Measurements from ENCODE around the gene MGAM2.
A peak's percentile ranks its signal among the peaks of the same experiment; 100 is the strongest.

DNA sequence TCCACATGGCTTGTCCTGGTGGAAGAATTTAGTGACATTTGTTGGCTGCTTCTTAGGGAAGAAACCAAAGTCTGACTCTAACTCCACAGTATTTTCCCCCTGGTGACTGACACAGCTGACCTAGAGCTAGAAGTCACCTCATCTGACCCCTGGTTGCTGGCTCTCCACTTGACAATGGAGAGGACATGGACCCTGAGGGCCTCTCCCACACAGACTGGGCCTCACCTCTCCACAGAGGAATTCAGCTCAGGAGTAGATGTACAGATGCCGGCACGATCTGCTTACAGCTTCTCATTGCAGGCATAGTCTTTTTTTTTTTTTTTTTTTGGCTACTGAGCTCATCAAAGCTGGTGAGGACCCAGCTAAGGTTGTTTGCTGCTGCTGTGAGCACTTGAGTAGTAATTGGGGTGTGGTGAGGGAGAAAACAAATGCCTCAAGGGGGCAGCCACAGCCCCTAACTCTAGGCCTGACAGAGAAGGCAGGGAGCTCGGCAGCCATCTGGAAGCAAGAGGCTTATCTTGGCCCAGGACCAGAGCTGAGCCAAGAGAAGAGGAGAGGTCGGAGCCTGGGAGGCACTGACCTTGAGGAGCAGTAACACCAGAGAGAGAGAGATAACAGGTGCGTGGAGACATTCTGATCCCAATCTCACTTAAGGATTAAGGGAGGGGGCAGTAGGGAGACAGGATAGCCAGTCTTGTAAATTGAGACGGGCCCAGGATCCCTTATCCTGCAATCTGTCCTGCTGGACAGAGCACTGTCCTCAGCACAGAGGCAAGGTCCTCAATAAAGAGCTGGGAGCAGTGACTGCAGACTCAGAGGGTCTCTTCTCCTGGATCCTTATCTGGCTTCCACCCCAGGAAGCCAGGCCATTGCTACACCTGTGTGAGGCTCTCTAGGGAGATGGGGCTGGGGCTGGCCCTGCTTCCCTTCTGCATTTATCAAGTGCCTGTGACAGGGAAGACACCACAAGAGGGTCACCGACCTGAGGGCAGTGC is 136.9 kb downstream of the MGAM2 start:
- TF ChIP-seq CTCF (conservative IDR thresholded peaks at IDR 0.05; ENCODE audit: low read depth in 2 of 2) (peak in 1 of 2 experiments; percentile 48; a peak in 2 of 4 replicates), POLR2AphosphoS5 (IDR thresholded peaks at IDR 0.05; ENCODE audit: low read depth) (no peak), CREB1 (CRISPR knock-in tag; IDR thresholded peaks at IDR 0.05; ENCODE audit: low read depth) (no peak), EZH2 (IDR thresholded peaks at IDR 0.05; ENCODE audit: low read depth, unreplicated experiment) (no peak), EZH2phosphoT487 (IDR thresholded peaks at IDR 0.05; ENCODE audit: unreplicated experiment) (no peak), NANOG (IDR thresholded peaks at IDR 0.05; ENCODE audit: borderline replicate concordance) (no peak), ZNF114 (CRISPR knock-in tag; IDR thresholded peaks at IDR 0.05) (no peak), STAT1 (IDR thresholded peaks at IDR 0.05; ENCODE audit: unreplicated experiment) (no peak), JUNB (IDR thresholded peaks at IDR 0.05; ENCODE audit: unreplicated experiment) (no peak), ZNF331 (CRISPR knock-in tag; IDR thresholded peaks at IDR 0.05; ENCODE audit: low read depth) (no peak), ZNF462 (CRISPR knock-in tag; IDR thresholded peaks at IDR 0.05) (no peak)
- TF ChIP-seq, protein P1, sequence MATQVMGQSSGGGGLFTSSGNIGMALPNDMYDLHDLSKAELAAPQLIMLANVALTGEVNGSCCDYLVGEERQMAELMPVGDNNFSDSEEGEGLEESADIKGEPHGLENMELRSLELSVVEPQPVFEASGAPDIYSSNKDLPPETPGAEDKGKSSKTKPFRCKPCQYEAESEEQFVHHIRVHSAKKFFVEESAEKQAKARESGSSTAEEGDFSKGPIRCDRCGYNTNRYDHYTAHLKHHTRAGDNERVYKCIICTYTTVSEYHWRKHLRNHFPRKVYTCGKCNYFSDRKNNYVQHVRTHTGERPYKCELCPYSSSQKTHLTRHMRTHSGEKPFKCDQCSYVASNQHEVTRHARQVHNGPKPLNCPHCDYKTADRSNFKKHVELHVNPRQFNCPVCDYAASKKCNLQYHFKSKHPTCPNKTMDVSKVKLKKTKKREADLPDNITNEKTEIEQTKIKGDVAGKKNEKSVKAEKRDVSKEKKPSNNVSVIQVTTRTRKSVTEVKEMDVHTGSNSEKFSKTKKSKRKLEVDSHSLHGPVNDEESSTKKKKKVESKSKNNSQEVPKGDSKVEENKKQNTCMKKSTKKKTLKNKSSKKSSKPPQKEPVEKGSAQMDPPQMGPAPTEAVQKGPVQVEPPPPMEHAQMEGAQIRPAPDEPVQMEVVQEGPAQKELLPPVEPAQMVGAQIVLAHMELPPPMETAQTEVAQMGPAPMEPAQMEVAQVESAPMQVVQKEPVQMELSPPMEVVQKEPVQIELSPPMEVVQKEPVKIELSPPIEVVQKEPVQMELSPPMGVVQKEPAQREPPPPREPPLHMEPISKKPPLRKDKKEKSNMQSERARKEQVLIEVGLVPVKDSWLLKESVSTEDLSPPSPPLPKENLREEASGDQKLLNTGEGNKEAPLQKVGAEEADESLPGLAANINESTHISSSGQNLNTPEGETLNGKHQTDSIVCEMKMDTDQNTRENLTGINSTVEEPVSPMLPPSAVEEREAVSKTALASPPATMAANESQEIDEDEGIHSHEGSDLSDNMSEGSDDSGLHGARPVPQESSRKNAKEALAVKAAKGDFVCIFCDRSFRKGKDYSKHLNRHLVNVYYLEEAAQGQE (IDR thresholded peaks at IDR 0.05; ENCODE audit: unreplicated experiment): no peak
- TF ChIP-seq, protein P2, sequence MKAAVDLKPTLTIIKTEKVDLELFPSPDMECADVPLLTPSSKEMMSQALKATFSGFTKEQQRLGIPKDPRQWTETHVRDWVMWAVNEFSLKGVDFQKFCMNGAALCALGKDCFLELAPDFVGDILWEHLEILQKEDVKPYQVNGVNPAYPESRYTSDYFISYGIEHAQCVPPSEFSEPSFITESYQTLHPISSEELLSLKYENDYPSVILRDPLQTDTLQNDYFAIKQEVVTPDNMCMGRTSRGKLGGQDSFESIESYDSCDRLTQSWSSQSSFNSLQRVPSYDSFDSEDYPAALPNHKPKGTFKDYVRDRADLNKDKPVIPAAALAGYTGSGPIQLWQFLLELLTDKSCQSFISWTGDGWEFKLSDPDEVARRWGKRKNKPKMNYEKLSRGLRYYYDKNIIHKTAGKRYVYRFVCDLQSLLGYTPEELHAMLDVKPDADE (IDR thresholded peaks at IDR 0.05): no peak
